HG03095 (cell line): Measurements from ENCODE around the gene PRR33.

ENCODE experiments used
- ATAC-seq: cut with Tn5 transposase; IDR thresholded peaks from one replicate; pipeline ENCODE4 v1.9.1; 2021; ENCODE audit warnings: moderate library complexity; ENCODE audit not compliant: unreplicated experiment

The PRR33 gene

DNA sequence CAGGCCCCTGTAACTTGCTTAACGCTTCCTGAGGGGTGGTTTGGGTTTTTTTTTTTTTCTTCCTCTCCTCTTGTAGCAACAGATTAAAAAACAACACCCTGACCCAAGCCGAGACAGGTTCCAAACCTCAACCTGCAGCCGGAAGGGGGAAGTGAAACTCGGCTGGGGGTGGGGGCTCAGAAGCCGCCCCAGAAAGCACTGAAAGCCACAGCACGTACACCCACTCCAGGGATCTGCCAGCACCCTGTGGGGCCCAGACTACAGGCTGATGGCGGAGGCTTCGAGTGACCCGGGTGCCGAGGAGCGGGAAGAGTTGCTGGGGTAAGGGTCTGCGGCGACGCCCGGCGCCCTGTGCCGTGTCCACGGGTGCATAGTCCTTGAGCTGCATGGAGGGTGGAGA, 38.8 kb downstream of the PRR33 start, which contains the start of gene LSP1:
Gene LSP1, plus strand, starts transcription at position 208 of the 400 bp plus-strand sequence. Its CDS starts 61 bp downstream, at position 269.
- peak; percentile 43 for ATAC-seq

DNA sequence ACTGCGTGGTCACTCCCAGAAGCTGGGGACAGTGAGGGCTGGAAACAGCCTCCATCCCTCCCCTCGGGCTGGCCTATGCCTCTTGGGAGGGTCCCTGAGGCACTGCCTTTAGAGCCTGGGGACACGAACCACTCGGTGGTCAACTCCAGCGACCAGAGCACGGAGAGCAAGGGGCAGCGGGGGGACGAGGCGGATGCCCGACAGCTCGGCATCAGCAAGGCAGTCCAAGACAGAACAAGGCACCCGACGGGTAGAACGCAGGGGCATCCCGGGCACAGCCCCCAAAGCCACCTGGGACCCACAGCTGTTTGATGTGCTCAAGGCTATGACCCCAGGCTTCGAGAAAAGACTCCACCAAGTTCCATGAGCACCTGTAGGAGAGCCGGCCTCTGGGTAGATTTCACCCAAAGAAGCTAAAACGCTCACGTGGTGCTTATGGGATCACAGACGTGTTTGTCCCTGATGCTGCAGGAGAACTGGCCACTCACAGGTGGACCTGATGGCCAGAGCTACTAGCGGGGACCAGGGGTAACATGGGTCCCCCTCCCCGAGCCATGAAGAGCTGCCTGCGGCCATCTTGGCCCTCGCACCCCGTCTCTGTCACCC, 39.3 kb downstream of the PRR33 start:
- ATAC-seq, result no peak

DNA sequence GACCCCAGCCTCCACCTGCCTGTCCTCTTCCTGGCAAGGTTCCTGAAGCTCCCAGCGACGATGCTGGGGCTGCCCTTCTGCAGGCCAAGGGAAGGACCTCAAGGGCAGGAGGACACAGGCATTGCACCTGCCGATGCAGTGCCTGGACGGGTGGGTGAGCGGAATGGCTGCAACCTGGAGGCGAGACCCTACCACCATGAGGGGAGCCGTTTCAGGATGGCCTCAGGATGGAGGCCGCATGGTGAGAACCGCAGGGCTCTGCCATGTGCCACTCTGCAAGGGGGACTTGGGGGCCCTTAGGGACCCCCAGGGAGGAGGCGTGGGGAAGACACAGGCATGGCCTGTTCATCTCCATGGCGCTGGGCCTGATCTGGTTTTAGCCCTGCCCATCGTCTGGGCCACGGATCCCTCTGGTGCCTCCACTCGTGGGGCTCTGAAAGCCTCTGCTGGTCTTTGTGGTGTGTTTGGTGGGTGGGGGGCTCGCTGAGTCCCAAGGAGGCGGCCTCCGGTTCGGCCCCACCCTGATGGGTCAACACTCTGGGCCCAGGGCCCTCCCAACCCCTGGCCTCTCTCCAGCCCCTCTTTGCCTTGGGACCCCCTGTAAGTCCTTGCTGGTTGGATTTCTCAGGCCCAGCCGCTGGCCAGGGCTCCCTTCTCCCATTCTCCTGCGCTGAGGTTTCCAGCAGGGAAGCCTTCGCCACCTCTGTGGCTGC, 40.1 kb downstream of the PRR33 start:
- ATAC-seq, result no peak

DNA sequence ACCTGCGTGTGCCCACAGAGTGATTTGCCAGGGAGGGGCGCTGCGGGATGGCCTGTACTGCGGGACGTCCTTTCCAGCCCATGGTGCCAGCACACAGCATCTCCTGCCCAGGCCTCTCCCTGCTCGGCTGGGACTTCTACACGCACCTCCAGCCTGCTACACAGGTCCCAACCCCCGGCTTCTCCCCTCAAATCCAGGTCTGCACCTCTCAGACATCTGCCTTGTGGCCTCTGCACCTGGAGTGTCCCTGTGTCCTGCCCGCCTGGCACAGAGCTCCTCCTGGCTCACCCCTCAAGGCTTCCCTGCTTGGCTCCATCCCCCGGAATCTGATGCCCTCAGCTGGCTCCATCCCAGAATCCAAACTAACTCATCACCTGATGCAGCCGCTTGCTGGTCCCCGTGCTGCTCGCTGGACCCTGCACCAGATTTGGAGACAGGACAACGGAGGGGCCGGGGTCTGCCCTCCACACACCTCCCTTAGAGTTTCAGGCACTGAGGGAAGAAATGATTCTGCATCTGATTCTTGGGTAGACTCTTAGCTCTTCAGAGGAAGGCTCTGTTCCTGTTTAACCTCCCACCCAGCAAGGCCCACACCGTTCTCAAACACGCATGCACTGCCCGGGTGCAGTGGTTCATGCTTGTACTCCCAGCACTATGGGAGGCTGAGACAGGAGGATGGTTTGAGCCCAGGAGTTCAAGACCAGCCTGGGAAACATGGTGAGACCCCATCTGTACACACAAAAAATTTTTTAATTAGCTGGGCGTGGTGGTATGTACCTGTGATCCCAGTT, 42.9 kb downstream of the PRR33 start:
- no peak for ATAC-seq

DNA sequence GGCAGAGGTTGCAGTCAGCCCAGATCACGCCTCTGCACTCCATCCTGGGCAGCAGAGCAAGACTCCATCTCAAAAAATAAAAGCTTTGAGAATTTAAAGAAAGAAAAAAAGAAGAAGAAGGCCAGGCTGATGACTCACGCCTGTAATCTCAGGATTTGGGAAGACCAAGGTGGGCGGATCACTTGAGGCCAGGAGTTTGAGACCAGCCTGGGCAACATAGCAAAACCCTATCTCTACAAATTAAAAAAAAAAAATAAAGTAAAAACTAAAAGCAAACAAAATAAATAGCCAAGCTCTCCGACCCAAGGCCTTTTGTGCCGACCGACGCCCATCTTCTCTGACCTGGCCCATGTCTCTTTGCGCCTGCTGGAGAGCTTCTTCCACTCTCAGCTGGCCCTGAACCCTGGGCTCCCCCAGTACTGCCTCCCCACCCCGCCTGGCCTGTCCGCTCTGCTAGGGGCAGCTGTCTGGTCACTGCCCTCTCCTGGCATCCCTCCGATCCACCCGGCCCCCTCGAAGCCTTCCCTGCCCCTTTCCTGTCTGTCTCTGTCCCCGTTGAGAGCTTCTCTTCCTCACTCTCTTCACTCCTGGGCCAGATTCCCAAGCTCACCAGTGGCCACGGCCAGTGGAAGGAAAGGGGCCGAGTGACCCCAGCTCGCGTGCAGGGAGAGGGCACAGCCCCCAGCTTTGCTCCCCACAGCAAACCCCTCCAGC, 43.6 kb downstream of the PRR33 start:
- ATAC-seq, result no peak

DNA sequence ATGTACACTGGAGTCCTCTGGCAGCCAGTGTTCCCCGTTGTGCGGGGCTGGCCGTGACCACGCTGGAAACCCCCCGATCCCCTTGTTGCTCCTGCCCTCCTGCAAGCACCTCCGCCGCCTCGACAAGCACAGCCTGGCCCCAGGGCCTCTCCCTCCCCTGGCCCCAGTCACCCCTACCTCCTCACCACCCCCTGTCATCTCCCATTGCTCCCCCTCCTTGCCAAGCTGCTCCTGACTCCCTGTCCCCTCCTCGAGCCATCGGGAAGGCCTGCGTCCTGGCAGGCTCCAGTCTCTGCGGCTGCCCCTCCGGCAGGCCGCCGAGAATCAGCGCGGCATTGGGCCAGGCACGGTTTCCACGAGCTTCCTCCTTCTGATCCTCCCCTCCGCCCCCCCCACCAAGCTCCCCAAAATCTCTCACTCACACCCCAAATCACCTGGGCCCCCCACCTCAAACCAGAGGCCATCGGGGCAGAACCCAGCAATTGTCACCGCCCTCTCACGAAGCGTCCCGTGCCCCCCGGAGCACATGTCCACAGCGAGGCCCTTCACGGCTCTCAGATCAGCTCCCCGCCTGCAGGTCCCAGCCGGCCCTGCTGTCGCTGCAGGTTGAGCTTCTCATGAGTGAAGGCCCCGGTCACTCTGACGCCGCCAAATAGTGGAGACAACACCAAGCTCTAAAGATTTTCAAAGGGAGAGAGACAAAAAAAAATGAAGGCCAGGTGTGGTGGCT, 44.5 kb downstream of the PRR33 start:
- no peak for ATAC-seq

DNA sequence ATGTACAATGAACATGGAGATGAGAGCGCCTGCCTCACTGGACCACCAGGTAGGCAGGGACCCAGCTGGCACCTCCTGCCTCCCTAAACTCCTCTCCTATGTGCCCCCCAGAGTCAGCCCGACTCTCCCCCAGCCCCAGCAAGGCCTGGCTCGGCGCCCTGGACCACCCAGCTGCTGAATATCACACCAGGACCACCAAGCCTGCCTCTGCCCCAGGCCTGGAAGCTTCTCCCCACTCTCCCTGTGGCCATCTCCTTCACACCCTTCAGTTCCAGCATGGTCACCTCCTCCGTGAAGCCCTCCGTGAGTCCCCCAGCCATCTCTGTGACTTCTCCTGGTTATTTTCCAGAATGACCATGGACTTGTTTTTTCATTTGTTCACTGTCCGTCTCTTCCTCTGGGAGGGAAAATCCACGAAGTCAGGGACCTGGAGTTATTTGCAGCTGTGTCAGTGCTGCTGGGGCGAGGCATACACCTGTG, 45.2 kb downstream of the PRR33 start:
- no peak for ATAC-seq

DNA sequence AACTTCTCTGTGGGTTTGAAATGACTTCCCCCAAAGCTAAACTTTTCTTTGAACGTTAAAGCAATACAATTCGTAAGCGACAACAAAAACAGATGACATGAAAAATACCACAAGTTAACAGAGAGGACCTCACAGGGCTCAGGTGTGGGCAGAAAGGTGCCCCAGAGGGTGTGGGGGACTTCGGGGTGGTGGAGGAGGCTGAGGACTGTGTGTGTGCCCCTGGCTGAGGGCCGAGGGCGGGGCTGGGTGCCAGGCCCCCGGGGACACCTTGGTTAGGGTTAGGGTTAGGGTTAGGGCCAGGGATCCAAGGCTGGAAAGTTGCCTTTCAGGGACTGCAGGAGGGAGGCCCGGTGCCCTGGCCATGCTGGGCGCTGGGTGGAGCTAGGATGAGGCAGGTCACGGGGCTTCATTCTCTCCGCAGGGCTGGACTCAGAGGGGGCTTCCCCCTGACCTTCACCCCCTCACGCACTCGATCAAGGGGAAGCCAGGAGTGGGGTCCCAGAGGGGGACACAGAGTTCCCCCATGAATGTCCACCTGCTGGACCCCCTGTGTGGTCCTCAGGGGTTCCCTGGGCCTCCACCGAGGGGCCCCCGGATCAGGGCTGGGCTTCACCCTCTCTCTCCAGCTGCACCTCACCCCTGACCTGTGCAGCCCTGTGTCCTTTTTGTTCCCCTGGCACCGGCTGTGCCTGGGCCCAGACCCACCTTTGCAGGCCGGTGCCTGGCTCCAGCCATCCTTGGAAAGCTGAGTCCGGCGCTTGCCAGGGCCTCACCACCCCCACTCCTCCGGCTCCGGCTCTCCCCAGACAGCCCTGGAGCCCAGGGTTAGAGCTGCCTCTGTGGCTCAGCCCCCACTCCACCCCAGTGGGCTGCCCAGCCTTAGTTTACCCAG, 45.9 kb downstream of the PRR33 start:
- no peak for ATAC-seq

DNA sequence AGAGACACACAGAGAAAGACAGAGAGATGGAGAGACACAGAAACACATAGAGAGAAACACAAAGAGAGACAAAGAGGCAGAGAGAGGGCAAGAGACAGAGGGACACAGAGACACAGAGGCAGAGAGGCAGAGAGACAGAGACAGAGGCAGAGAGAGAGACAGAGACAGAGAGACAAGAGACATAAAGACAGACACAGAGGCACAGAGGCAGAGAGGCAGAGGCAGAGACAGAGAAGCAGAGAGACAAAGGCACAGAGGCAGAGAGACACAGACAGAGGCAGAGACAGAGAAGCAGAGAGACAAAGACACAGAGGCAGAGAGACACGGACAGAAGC, 46.6 kb downstream of the PRR33 start:
- no peak for ATAC-seq

DNA sequence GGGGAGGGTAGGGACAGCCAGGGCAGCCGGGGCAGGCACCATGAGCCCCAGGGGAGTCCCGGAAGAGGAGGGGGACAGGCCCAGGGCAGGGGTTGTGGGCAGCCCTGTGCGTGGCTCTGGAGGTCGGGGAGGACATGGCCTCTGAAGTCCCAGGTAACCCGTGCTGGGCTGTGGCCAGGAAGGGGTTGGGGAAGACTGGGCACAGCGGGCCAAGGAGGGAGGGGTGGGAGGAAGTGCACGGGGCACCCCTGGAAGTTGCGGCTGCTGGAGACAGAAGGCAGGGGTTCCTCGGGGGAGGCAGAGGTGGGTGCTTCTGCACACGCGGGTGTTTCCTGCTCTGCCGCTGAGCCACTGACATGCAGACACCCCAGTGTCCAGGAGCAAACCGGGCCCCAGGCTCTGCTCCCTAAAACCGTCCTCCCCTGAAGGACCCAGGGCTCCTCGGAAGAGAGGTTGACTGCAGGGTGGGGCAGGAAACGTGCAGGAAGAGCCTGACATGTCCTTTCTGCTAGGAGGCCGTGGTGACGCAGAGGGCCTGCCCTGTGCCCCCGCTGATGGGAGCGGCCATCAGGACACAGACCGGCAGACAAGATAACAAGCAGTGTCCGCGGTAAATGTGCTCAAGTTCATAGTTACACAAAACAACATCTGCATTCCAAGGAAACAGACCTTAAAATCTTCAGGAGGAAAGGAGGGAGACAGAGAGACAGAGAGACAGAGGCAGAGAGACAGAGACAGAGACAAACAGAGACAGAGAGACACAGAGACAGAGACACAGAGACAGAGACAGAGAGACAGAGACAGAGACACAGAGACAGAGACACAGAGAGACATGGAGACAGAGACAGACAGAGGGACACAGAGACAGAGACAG, 47.2 kb downstream of the PRR33 start:
- ATAC-seq, result no peak

DNA sequence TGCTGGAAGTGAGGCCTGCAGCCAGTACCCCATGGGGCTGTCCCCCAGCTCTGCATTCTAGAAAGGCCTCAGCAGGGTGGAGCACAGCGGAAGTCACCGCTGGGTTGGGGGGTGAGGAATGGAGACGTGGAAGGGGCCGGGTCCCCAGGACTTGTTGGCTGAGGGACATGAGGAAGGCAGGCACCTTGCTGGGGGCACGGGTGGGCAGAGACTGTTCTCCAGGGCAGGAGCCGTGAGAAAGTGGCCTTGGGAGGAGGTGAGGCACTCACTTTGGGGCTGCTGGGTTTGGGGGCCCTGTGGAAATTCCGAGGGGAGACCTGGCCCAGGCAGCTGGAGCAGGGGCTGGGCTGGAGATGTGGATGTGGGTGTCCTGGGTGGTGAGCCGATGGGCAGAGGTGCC, 47.9 kb downstream of the PRR33 start:
- no peak for ATAC-seq

DNA sequence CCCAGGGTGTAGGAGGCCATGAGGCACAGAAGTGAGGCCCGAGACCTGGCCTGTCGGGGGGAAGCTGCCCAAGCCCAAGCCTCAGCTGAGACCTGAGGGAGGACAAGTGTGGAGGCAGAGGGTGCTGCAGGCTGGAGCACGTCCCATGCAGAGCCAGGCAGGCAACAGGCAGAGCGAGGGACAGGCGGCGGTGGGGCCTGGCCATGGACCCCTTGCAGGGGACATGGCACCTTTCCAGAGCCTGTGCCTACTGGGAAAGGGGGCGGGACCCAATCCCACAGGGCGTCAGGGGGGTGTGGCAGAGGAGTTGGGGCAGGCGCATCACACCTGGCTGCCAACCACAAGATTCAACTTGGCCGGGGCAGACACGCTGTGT, 48.6 kb downstream of the PRR33 start:
- ATAC-seq, result no peak

DNA sequence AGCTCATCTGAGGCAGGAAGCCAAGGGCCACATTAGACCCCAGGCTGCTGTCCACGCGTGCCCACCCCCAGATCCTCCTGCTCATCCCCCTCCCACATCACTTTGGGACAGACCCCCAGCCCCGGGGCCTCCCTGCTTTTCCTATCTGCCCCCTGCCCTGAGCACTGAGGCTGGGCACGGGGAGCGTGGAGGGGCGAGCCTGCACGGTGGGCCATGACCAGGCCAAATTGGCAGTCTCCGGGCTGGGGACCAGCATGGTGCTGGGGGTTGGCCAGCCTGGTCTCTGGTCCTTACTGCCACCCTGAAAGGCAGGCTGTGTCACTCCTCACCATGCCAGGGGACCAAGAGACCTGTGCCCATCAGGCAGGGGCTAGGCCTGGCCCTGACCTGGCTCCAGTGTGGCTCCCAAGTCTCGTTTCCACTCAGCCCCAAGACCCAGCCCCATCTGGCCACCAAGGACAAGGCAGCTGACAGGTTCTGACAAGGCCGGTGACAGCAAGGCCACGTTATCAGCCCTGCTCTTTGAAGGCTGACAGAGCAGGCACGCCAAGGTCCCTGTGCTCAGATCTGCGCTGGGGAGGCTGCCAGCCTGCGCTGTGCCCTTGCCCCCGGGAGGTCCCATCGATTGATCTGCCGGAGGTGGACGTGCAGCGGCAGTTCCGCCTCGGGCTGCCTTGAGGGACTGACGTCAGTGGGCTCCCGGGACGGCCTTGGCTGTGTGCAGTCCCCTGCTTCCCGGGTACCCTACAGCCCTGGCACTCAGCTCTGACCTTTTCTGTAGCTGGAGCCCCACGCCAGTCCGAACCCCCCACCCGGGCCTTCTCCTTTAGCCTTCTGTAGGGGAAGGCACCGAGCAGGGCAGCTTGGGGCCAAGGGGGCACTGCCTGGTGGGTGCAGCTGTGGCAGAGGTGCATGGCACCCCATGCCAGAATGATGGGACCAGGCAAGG, 49.3 kb downstream of the PRR33 start:
- no peak for ATAC-seq

DNA sequence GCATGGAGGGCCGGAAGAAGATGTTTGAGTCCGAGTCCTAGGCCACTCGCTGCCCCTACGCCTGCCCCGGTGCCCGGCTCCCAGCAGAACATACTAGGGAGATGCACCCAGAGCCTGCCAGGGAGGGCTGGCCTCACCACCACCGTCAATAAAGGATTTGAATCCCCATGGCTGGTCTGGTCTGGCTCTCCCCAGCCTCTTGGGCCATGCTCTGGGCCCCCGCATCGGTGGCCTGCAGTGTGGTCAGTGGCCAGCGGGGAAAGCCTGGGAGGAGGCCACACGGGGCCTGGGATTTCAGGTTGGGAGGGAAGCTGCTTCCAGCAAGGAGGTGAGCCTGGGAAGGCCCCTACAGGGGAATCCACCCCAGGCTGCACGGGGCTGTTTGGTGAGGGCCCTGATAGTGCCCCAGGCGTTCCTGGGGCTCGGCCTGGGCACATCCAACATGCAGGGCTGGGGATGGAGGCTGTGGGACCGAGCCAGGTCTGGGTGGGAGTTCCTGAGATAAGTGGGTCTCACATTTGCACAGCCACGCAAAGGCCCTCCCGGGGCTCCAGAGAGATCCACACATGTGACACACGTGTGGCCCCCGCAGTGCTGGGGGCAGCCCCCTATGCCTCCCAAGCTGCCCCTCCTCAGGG, 50.1 kb downstream of the PRR33 start:
- ATAC-seq, result no peak

DNA sequence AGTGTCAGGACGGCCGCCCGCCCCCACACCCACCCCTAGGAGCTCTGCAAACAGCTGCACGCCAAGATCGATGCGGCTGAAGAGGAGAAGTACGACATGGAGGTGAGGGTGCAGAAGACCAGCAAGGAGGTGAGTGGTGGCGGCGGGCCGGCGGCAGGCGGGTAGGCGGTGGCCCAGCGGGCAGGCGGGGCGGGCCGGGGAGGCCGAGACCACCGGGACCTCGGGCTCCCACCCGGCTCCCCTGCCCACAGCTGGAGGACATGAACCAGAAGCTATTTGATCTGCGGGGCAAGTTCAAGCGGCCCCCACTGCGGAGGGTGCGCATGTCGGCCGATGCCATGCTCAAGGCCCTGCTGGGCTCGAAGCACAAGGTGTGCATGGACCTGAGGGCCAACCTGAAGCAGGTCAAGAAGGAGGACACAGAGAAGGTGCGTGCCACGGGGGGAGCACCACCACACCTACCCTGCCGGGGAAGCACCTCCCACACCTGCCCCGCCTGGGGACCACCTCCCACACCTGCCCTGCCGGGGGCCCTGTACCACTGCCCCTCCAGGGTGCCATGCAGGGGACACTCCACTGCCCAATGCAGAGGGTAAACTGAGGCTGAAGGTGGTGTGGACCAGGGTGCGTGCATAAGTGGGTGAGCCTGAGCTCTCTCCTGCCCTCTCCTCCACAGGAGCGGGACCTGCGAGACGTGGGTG, 50.8 kb downstream of the PRR33 start:
- ATAC-seq, result no peak

DNA sequence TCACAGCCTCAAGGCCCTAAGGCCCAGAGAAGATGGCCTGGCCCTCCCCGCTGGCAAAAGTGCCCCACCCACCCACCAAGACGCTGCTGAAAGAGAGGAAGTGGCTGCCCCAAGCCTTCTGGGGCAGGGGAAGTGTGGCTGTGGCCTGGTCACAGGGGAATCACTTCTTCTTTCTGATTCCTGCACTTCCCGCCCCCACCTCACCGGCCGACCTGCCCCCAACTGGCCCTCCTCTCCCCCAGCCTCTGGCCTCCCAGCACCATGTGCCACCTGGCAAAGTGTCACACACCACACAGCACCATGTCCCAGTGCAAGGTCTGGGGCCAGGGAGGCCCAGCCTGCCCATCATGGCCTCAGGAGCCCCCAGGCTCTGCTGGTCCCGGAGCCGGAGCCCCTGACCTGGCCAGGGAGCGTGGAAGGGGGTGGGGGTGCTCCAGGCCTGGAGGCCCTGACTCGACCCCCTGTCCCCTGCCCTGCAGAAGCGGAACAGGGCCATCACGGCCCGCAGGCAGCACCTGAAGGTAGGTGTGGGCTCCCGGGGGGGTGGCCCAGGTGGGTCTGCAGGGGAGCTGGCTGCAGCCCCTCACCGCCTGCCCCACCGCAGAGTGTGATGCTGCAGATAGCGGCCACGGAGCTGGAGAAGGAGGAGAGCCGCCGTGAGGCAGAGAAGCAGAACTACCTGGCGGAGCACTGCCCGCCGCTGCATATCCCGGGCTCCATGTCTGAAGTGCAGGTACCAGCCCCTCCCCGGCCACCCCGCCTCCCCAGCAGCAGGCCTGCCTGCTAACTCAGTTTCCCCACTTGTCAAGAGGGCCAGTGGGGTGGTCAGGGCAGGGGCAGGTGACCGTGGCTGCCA, 51.5 kb downstream of the PRR33 start:
- no peak for ATAC-seq
